Astrocyte of the spinal cord (primary cell): ENCODE results near the gene ARHGAP26.

Source experiments
- DNase-seq: peaks from one replicate; pipeline ENCODE4 v3.0.0; 2011; ENCODE audit warnings: low read depth, low spot score
- H3K4me3 ChIP-seq: 2 replicates; pipeline ENCODE4 v1.5.1; 2011; ENCODE audit warnings: low read depth, mild to moderate bottlenecking, low read length, moderate library complexity
- in situ Hi-C: cut with HindIII; loops from 2 replicates; pipeline ENCODE4 v1.10.0; 2017; ENCODE audit warnings: low sequenced_read_pairs
- TF ChIP-seq, protein P1 (sequence below): IDR thresholded peaks from 2 replicates; pipeline ENCODE4 v1.5.1; 2012; ENCODE audit warnings: low read depth, mild to moderate bottlenecking, low read length, inconsistent platforms

ARHGAP26 gene

GRCh38 chr5:143165049-143165880 is 395.1 kb downstream of the ARHGAP26 start:
- in situ Hi-C loops, result no loop called here
- TF ChIP-seq, protein P1, sequence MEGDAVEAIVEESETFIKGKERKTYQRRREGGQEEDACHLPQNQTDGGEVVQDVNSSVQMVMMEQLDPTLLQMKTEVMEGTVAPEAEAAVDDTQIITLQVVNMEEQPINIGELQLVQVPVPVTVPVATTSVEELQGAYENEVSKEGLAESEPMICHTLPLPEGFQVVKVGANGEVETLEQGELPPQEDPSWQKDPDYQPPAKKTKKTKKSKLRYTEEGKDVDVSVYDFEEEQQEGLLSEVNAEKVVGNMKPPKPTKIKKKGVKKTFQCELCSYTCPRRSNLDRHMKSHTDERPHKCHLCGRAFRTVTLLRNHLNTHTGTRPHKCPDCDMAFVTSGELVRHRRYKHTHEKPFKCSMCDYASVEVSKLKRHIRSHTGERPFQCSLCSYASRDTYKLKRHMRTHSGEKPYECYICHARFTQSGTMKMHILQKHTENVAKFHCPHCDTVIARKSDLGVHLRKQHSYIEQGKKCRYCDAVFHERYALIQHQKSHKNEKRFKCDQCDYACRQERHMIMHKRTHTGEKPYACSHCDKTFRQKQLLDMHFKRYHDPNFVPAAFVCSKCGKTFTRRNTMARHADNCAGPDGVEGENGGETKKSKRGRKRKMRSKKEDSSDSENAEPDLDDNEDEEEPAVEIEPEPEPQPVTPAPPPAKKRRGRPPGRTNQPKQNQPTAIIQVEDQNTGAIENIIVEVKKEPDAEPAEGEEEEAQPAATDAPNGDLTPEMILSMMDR, result no peak
- H3K4me3 ChIP-seq, result no peak overlapping the region
- no peak for DNase-seq

DNA sequence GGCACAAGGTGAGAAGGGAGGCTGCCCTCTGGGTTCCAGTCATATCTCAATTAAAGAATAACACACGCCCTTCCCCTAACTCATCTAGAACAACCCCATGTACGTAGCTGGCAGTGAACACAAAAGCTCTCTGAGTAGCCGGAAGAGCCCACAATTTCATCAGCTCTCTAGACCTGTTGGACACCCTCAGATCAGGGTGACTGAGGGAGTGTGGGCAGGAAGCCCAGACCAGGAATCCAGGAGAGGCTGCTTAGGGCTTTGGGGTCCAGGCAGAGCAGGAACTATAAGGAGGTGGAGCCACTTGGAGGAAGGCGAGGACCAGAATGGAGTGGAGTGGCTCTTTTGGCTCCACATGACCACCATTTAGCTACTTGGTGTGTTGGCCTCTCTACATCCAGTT is 395.9 kb downstream of the ARHGAP26 start:
- TF ChIP-seq, protein P1, result no peak
- H3K4me3 ChIP-seq, result no peak overlapping the region
- DNase-seq, result no peak
- in situ Hi-C loops, result no loop called here

DNA sequence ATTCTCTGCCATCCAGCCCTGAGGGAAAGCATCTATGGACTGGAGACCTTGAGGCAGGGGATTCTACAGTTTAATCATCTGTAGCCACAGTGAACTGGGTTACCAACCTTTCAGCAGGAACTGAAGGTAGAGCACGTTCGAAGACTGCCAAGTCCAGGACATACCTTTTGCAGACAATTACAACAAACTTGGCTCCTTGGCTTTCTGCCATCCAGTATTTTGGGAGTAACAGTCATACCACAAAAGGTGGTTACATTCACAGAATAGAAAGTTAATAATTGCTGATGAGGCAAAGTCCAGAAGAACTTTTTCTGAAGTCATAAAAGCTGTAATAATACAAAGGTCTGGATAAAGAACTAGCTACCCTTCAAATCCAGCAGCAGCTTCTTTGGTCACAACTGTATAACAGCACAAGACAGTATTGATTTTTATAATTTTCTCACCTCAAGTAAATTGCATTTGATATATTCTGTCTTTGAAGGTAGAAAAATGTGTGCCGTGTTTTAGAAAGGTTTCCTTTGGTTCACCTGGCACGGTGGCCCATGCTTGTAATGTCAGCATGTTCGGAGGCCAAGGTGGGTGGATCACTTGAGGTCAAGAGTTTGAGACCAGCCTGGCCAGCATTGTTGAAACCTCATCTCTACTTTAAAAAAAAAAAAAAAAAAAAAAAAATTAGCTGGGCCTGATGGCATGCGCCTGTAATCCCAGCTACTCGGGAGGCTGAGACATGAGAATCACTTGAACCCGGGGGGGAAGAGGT is 396.7 kb downstream of the ARHGAP26 start:
- no peak for DNase-seq
- in situ Hi-C loops, result no loop called here
- H3K4me3 ChIP-seq, result no peak overlapping the region
- TF ChIP-seq, protein P1, result no peak

DNA sequence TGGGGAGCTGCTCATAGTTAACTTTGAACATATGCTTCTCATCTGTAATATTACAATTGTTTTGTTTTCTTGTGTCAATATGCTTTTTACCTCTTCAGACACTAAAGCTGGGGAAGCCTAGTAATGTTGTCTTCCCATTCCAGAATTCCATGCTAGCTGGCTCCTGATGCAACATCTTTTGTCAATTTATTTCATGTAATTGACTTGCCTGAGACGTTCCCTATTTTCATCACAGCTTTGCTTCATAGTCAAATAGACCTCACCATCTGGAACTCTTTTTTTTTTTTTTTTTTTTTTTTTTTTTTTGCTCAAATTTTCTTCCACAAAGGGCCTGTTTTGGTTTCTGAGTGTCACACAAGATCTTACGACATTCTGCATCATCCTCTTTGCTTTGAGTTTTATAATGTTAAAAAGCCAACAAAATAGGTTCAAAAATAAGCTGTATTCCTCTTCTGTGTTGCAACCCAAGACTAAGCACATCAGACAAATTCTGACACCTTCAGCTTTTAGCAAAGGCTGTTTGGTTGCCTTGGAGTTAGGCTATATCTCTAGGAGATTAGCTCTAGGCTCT is 398.1 kb downstream of the ARHGAP26 start:
- DNase-seq, result no peak
- no peak overlapping the region for H3K4me3 ChIP-seq
- in situ Hi-C loops, result no loop called here
- TF ChIP-seq, protein P1, result no peak

DNA sequence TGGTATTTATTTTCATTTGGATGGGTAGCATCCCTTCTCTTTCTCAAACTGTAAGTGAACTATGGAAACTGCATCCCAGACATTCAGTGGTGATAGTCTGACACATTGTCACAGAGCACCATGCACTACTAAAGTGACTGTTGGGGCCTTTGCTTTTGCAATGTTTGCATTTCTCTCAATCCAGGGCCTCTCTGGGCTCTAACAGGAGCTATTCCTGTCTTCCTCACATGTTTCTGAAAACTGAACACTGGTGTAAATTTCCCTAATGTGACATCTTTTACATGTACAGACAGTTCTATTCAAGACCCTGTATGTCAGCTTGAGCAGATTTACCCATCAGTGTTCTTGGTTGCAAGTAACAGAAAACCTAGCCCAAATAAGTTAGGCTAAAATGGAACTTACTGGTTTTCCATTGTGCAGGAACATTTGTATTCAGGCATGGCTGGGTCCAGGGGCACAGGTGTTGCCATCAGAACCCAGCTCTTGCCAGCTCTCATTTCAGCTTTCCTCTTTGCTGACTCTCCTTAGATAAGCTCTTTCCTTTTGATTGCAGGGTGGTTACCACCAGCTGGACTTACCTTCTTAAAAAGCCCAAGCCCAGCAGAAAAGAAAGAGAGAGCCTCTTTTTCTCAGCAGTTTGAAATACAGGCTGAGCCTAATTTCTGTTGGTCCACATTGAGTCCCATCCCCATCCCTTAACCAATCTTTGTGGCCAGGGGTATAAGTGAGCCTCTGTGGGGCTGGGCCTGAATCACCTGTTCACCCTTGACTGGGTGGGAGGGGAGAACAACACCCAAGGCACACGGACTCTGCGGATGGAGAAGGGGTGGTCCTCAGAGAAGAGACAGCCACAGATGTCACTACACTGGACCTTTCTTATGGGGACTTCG is 399.0 kb downstream of the ARHGAP26 start:
- TF ChIP-seq, protein P1, result no peak
- no peak overlapping the region for H3K4me3 ChIP-seq
- DNase-seq, result no peak
- in situ Hi-C loops, result no loop called here

DNA sequence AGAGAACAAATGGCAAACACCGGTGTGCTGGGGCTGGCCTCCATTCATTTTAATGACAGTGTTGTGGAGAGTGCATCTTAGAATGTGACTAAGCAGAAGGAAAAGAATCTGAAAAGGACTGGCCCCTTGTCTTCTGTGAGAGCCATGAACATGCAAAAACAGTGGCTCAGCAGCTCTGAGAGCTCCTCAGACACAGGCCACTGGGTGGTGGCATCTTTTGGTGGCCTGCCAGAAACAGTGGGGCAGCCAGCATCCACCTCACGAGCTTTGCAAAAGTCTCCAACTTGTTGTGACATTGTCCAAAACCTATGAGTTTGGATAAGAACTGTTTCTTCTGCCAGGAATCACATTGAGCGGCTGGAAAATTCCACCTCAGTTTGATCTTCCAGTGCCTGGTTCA is 399.9 kb downstream of the ARHGAP26 start:
- DNase-seq, result no peak

More for the DNA sequence above, 399.9 kb downstream of the ARHGAP26 start:
- TF ChIP-seq, protein P1, result no peak
- in situ Hi-C loops, result no loop called here
- no peak overlapping the region for H3K4me3 ChIP-seq
